Epithelial cell of esophagus (primary cell): ENCODE results near the gene CDCP1.
"Not testable (repeated sequence)": the region's sequence is repeated elsewhere in the genome, so short reads cannot be mapped to it uniquely, and the experiment has no call there.

Source experiments
- DNase-seq: peaks from one replicate; pipeline ENCODE4 v3.0.0; 2010; ENCODE audit warnings: low read depth
- H3K4me3 ChIP-seq: 2 replicates; pipeline ENCODE4 v1.5.1; 2011; ENCODE audit warnings: mild to moderate bottlenecking, low read length, control low read depth
- CTCF ChIP-seq: IDR thresholded peaks from 2 replicates; pipeline ENCODE4 v1.5.1; 2011; ENCODE audit warnings: low read depth, mild to moderate bottlenecking, low read length, control low read depth, inconsistent platforms; ENCODE audit not compliant: insufficient read depth; ENCODE audit errors: missing control alignments

CDCP1 gene

GRCh38 chr3:45055411-45056143, 90.6 kb downstream of the CDCP1 start:
- no peak overlapping the region for H3K4me3 ChIP-seq
- TF ChIP-seq CTCF: peak; percentile 24
- peak; percentile 32 for DNase-seq

GRCh38 chr3:45055032-45055410, 91.2 kb downstream of the CDCP1 start:
- H3K4me3 ChIP-seq: no peak overlapping the region
- no peak for TF ChIP-seq CTCF
- peak; percentile 54 for DNase-seq

GRCh38 chr3:45054196-45054857, 91.9 kb downstream of the CDCP1 start:
- TF ChIP-seq CTCF: no peak
- H3K4me3 ChIP-seq: no peak overlapping the region
- DNase-seq: peak; percentile 68

- not testable (repeated sequence) for DNase-seq, H3K4me3 ChIP-seq
These were observed 92.4 kb downstream of the CDCP1 start for GRCh38 chr3:45053805-45054195.

GRCh38 chr3:45051685-45052084, 94.5 kb downstream of the CDCP1 start:
- no peak for DNase-seq
- H3K4me3 ChIP-seq: no peak overlapping the region
- no peak for TF ChIP-seq CTCF

GRCh38 chr3:45049807-45050206, 96.4 kb downstream of the CDCP1 start:
- no peak for TF ChIP-seq CTCF
- DNase-seq: no peak
- H3K4me3 ChIP-seq: no peak overlapping the region

GRCh38 chr3:45048244-45048643, 97.9 kb downstream of the CDCP1 start:
- TF ChIP-seq CTCF: no peak
- H3K4me3 ChIP-seq: no peak overlapping the region
- peak; percentile 65 for DNase-seq
